ENCODE measurements around the gene ETFA. TPM values are rescaled to one million over a fixed set of nuclear protein-coding genes. Genes with fewer than 3 reads are reported as not detected.

ETFA gene
- total RNA-seq, 1 experiment from 2014 or later = 84.4 TPM

- Mint-ChIP-seq H3K4me1 (peaks cover 17% of the 10 kb centered on the region), H3K27me3 (ENCODE audit: low read depth) (no peaks in the 10 kb centered on the region)
Measured at GRCh38 chr15:76200641-76201105, 110.6 kb downstream of the ETFA start.

GRCh38 chr15:76200083-76200465 lies 111.2 kb downstream of the ETFA start:
- no peak overlapping the region for H3K4me3 Mint-ChIP-seq
- ChIA-PET POLR2A (interaction anchor here (0.6 kb wide), 1 partner anchor 135 kb away, joined by 11 read pairs; no protein-coding TSS in a partner anchor), CTCF (interaction anchor here (1.3 to 2.4 kb wide), 3 partner anchors 14 to 130 kb away, joined by 3 to 10 read pairs (median 3); no protein-coding TSS in a partner anchor)
- TF ChIP-seq ZNF396 (CRISPR knock-in tag; IDR thresholded peaks at IDR 0.05; ENCODE audit: borderline replicate concordance) (no peak), HMGXB4 (CRISPR knock-in tag; IDR thresholded peaks at IDR 0.05) (no peak), ZNF317 (CRISPR knock-in tag; IDR thresholded peaks at IDR 0.05; ENCODE audit: borderline replicate concordance, low read depth) (no peak), SMAD3 (CRISPR knock-in tag; IDR thresholded peaks at IDR 0.05; ENCODE audit: borderline replicate concordance) (no peak)
- peaks cover 17% of the 10 kb centered on the region for H3K4me1 Mint-ChIP-seq
- H3K27ac Mint-ChIP-seq = no peak overlapping the region
- ATAC-seq (no peak), DNase-seq (ENCODE audit: low spot score) (no peak)
- no peaks in the 10 kb centered on the region for H3K27me3 Mint-ChIP-seq (ENCODE audit: low read depth)
- no peaks in the 10 kb centered on the region for H3K9me3 Mint-ChIP-seq
- no peaks in the 10 kb centered on the region for H3K36me3 Mint-ChIP-seq

More at GRCh38 chr15:76200641-76201105, 110.6 kb downstream of the ETFA start:
- no peaks in the 10 kb centered on the region for H3K9me3 Mint-ChIP-seq
- TF ChIP-seq NR3C1 (CRISPR knock-in tag; conservative IDR thresholded peaks at IDR 0.05; ENCODE audit: low read depth) = no peak
- no peak for TF ChIP-seq AR (CRISPR knock-in tag; IDR thresholded peaks at IDR 0.05)
- no peak for TF ChIP-seq NFYB (CRISPR knock-in tag; conservative IDR thresholded peaks at IDR 0.05; ENCODE audit: low read depth)
- H3K36me3 Mint-ChIP-seq = no peaks in the 10 kb centered on the region
- ChIA-PET POLR2A (interaction anchor here (0.6 kb wide), 1 partner anchor 134 kb away, joined by 11 read pairs; no protein-coding TSS in a partner anchor), CTCF (interaction anchor here (0.5 to 2.4 kb wide), 3 partner anchors 15 to 233 kb away, joined by 3 to 10 read pairs (median 3); no protein-coding TSS in a partner anchor)
- DNase-seq (ENCODE audit: low spot score) = no peak
- no peak for ATAC-seq
- H3K4me3 Mint-ChIP-seq = no peak overlapping the region
- no peak overlapping the region for H3K27ac Mint-ChIP-seq

- CTCF ChIA-PET = interaction anchor here (1.3 to 2.4 kb wide), 4 partner anchors 14 to 131 kb away, joined by 3 to 10 read pairs (median 3); no protein-coding TSS in a partner anchor
- POLR2A ChIA-PET = interaction anchor here (0.6 kb wide), 1 partner anchor 135 kb away, joined by 11 read pairs; no protein-coding TSS in a partner anchor
- H3K4me1 Mint-ChIP-seq = peaks cover 18% of the 10 kb centered on the region
- H3K9me3 Mint-ChIP-seq = no peaks in the 10 kb centered on the region
- DNase-seq (ENCODE audit: low spot score) (no peak), ATAC-seq (no peak; the same call in 1 of the 2 replicates)
- no peaks in the 10 kb centered on the region for H3K36me3 Mint-ChIP-seq
- no peak overlapping the region for H3K4me3 Mint-ChIP-seq
- no peak overlapping the region for H3K27ac Mint-ChIP-seq
- H3K27me3 Mint-ChIP-seq (ENCODE audit: low read depth) = no peaks in the 10 kb centered on the region
- TF ChIP-seq PREB (CRISPR knock-in tag; IDR thresholded peaks at IDR 0.05; ENCODE audit: borderline replicate concordance) (no peak), NR1H2 (CRISPR knock-in tag; IDR thresholded peaks at IDR 0.05) (no peak), HMGXB4 (CRISPR knock-in tag; IDR thresholded peaks at IDR 0.05) (no peak), NR3C1 (CRISPR knock-in tag; conservative IDR thresholded peaks at IDR 0.05; ENCODE audit: low read depth) (no peak), FOXP1 (CRISPR knock-in tag; IDR thresholded peaks at IDR 0.05; ENCODE audit: borderline replicate concordance) (no peak), SMAD3 (CRISPR knock-in tag; IDR thresholded peaks at IDR 0.05; ENCODE audit: borderline replicate concordance) (no peak), CDX4 (CRISPR knock-in tag; IDR thresholded peaks at IDR 0.05; ENCODE audit: borderline replicate concordance) (no peak), MXD4 (CRISPR knock-in tag; IDR thresholded peaks at IDR 0.05; ENCODE audit: borderline replicate concordance) (no peak), ERG (CRISPR knock-in tag; IDR thresholded peaks at IDR 0.05) (no peak), CREM (CRISPR knock-in tag; IDR thresholded peaks at IDR 0.05) (no peak), NFATC4 (CRISPR knock-in tag; IDR thresholded peaks at IDR 0.05) (no peak)
Measured at GRCh38 chr15:76199106-76200082, 111.9 kb downstream of the ETFA start.
